Activated CD8-positive, alpha-beta memory T cell treated with anti-CD3 and anti-CD28 coated beads, Interleukin-2, amount 50 U/mL, for 24 hours (primary cell): Measurements from ENCODE around the gene SCAANT1.
A peak's percentile ranks its signal among the peaks of the same experiment; 100 is the strongest.

Experiments used
- DNase-seq: peaks from one replicate; pipeline ENCODE4 v3.0.0-alpha.2; 2020; ENCODE audit errors: extremely low read depth

The SCAANT1 gene

GRCh38 chr3:63934041-63934866 is 22.1 kb upstream of the SCAANT1 start:
- no peak for DNase-seq

- DNase-seq = no peak
Measured at GRCh38 chr3:63933459-63933858, 21.3 kb upstream of the SCAANT1 start.

GRCh38 chr3:63932509-63933212 is 20.5 kb upstream of the SCAANT1 start:
- no peak for DNase-seq

GRCh38 chr3:63931290-63931689 is 19.1 kb upstream of the SCAANT1 start:
- no peak for DNase-seq

- DNase-seq = no peak
Measured at GRCh38 chr3:63927422-63928280, 15.5 kb upstream of the SCAANT1 start.

GRCh38 chr3:63926309-63926708 is 14.1 kb upstream of the SCAANT1 start:
- DNase-seq = no peak

- DNase-seq = no peak
Measured at GRCh38 chr3:63922491-63923199, 10.5 kb upstream of the SCAANT1 start.

- DNase-seq = no peak
Measured at GRCh38 chr3:63921741-63922482, 9.7 kb upstream of the SCAANT1 start.

GRCh38 chr3:63920001-63920400 is 7.8 kb upstream of the SCAANT1 start:
- no peak for DNase-seq

GRCh38 chr3:63918321-63918720 is 6.1 kb upstream of the SCAANT1 start:
- DNase-seq = no peak

GRCh38 chr3:63914312-63914711 is 2.1 kb upstream of the SCAANT1 start:
- DNase-seq = no peak

- peak; percentile 1 for DNase-seq
Measured at GRCh38 chr3:63912768-63913588, 795 bp upstream of the SCAANT1 start.

- DNase-seq = peak; percentile 4
Measured at GRCh38 chr3:63911509-63911872, 692 bp downstream of the SCAANT1 start.

GRCh38 chr3:63910891-63911290 is 1.3 kb downstream of the SCAANT1 start:
- DNase-seq = no peak

- no peak for DNase-seq
Measured at GRCh38 chr3:63910001-63910400, 2.2 kb downstream of the SCAANT1 start.

GRCh38 chr3:63909431-63909830 is 2.8 kb downstream of the SCAANT1 start:
- no peak for DNase-seq

- DNase-seq = no peak
Measured at GRCh38 chr3:63908776-63909175, 3.4 kb downstream of the SCAANT1 start.

GRCh38 chr3:63908081-63908736 is 4.0 kb downstream of the SCAANT1 start:
- DNase-seq = no peak
